Gastrocnemius medialis (tissue), 4 donors: ENCODE data around the gene RAB7A. TPM values are rescaled to one million over a fixed set of nuclear protein-coding genes. Genes with fewer than 3 reads are reported as not detected.

Source experiments
- ATAC-seq, 2 donors: fragments of 150-250 bp; one replicate each; pipeline ENCODE4 v1.9.1; 2016
- DNase-seq, 2 donors: peaks; one replicate each; pipeline ENCODE4 v3.0.0-alpha.2; 2019
- H3K27ac ChIP-seq, 4 donors: fragments of 200-600 bp; sonication (generic); 1 replicate in 1 of 4; 2 replicates in 3 of 4; pipeline ENCODE4 v1.5.1; 2016 to 2018; ENCODE audit warnings: mild to moderate bottlenecking in 2 of 4, moderate library complexity in 1 of 4
- H3K27me3 ChIP-seq, 3 donors: fragments of 200-600 bp; sonication (generic) in 2 of 3; 1 replicate in 1 of 3; 2 replicates in 2 of 3; pipeline versions ENCODE4 v1.5.1 to v1.6.0; 2016 to 2019; ENCODE audit warnings: mild to moderate bottlenecking in 1 of 3, moderate library complexity in 1 of 3
- H3K36me3 ChIP-seq, 2 donors: fragments of 200-600 bp; sonication (generic) in 1 of 2; one replicate each; pipeline ENCODE4 v1.5.1; 2017 to 2018
- H3K4me1 ChIP-seq, 2 donors: fragments of 200-600 bp; sonication (generic) in 1 of 2; one replicate each; pipeline ENCODE4 v1.5.1; 2016 to 2017; ENCODE audit warnings: mild to moderate bottlenecking in 2 of 2
- H3K4me3 ChIP-seq, 4 donors: fragments of 200-600 bp; sonication (generic) in 3 of 4; 1 replicate in 1 of 4; 2 replicates in 3 of 4; pipeline ENCODE4 v1.5.1; 2016 to 2019; ENCODE audit warnings: mild to moderate bottlenecking in 2 of 4
- H3K9me3 ChIP-seq, 3 donors: fragments of 200-600 bp; sonication (generic) in 2 of 3; 1 replicate in 1 of 3; 2 replicates in 2 of 3; pipeline ENCODE4 v1.5.1; 2016 to 2019
- POLR2A ChIP-seq, 2 donors: fragments of 450-650 bp; IDR thresholded peaks; one replicate each; pipeline ENCODE4 v1.6.1; 2017; ENCODE audit warnings: antibody characterized with exemption in 2 of 2, mild to moderate bottlenecking in 2 of 2, moderate library complexity in 2 of 2
- in situ Hi-C, 4 donors: fragments of 200-750 bp; cut with MboI; loops; one replicate each; pipeline versions ENCODE4 v1.15.0 to v1.8.0; 2017; ENCODE audit warnings: low sequenced_read_pairs in 4 of 4
- intact Hi-C: fragments of 100-400 bp; cut with DNase I; formaldehyde crosslinking; loops from one replicate; pipeline ENCODE4 v1.15.1; 2023; ENCODE audit warnings: low total_unique reads
- total RNA-seq, 4 donors: library from RNA; depleted of rRNA; stranded (reverse); fragments of >200 nt; gene quantifications; one replicate each; pipeline versions ENCODE4 v1.1.0 to v1.2.3, GENCODE V29; 2016
- TF ChIP-seq, protein P1 (sequence below), 5 experiments: fragments of 450-650 bp in 3 of 5; fragments of 200-600 bp in 2 of 5; sonication (generic) in 2 of 5; IDR thresholded peaks in 4 of 5; conservative IDR thresholded peaks in 1 of 5; 1 replicate in 4 of 5; 2 replicates in 1 of 5; pipeline ENCODE4 v1.5.1; 2016 to 2019; ENCODE audit warnings: antibody characterized with exemption in 5 of 5, mild to moderate bottlenecking in 3 of 5, moderate library complexity in 3 of 5

RAB7A gene
- total RNA-seq, 4 donors from 2014 or later = 102 to 190 (median 149) TPM

DNA sequence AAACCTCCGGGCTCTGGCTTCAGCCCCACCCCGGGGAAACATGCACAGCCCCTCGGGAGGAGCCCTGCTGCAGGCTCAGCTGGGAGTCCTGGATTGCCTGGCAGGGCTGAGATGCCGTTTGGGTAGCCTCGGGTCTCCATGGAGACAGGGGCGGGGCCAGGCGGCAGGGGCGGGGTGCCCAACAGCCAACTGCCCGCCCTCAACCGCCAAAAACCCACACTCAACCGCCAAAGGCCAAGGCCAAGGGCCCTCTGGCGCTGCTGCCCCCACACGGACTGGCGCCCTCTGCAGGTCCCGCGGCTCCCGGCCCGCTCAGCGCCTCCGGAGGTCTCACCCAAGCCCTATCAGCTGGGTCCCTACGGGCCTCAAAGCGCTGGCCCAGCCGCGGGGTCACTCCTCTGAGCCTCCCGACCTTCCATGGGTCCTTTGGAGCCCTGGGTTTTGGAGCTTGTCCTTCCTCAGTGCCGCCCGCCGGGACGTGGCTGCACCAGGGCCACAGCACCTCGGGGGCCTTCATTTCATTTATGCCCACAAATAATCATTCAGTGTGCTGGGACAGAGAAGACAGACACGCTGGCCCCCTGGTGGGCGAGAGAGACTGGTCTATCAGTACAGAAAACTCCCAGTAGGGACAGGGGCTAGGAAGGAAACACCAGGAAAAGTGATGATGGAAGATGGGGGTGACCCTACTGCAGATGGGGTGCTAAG lies 119.9 kb downstream of the RAB7A start:
- TF ChIP-seq, protein P1, sequence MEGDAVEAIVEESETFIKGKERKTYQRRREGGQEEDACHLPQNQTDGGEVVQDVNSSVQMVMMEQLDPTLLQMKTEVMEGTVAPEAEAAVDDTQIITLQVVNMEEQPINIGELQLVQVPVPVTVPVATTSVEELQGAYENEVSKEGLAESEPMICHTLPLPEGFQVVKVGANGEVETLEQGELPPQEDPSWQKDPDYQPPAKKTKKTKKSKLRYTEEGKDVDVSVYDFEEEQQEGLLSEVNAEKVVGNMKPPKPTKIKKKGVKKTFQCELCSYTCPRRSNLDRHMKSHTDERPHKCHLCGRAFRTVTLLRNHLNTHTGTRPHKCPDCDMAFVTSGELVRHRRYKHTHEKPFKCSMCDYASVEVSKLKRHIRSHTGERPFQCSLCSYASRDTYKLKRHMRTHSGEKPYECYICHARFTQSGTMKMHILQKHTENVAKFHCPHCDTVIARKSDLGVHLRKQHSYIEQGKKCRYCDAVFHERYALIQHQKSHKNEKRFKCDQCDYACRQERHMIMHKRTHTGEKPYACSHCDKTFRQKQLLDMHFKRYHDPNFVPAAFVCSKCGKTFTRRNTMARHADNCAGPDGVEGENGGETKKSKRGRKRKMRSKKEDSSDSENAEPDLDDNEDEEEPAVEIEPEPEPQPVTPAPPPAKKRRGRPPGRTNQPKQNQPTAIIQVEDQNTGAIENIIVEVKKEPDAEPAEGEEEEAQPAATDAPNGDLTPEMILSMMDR (IDR thresholded peaks at IDR 0.05 in 4 of 5, conservative IDR thresholded peaks at IDR 0.05 in 1 of 5) = peak; percentile 60 to 90 (median 86)
- no peak for TF ChIP-seq POLR2A (IDR thresholded peaks at IDR 0.05)
- Histone ChIP-seq H3K27ac (peak overlapping the region; percentile 78 to 90 (median 84)), H3K9me3 (no peaks in the 10 kb centered on the region), H3K36me3 (no peaks in the 10 kb centered on the region), H3K4me1 (peaks cover 7 to 12% of the 10 kb centered on the region in 2 donors), H3K4me3 (peak overlapping the region; percentile 46 to 70 (median 52)), H3K27me3 (no peaks in the 10 kb centered on the region)
- ATAC-seq = peak; percentile 67 to 87
- in situ Hi-C loops = loop anchor here in 1 of 4 donors (10.0 kb wide), 1 partner anchor 161 kb away; no protein-coding TSS in a partner anchor
- peak; percentile 67 to 86 for DNase-seq
- intact Hi-C loops = loop anchor here (1.0 kb wide), 3 partner anchors 61 to 228 kb away; no protein-coding TSS in a partner anchor

DNA sequence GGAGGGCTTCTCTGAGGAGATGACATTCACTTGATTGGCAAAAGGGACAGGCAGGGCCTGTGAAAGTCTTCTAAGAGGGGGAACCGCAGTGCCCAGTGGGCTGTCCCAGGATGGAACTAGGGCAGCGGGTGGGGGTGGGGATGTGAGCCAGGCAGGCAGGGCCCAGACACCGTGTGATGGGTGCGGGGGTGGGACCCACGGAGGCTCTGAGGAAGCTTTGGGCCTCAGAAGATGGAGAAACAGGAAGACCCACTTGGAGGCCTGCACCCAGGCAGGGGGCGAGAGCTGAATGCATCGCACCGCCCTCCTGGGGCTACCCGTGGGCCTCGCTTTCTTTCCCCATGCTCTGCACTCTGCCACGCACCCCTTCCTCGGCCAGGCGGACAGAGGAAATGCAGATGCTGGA lies 120.5 kb downstream of the RAB7A start:
- Histone ChIP-seq H3K4me1 (peaks cover 7 to 12% of the 10 kb centered on the region in 2 donors), H3K27ac (peak overlapping the region; percentile 78 to 90 (median 84)), H3K4me3 (peak overlapping the region in 1 of 4 donors; percentile 50), H3K27me3 (no peaks in the 10 kb centered on the region), H3K9me3 (no peaks in the 10 kb centered on the region), H3K36me3 (no peaks in the 10 kb centered on the region)
- TF ChIP-seq, protein P1 (IDR thresholded peaks at IDR 0.05 in 4 of 5, conservative IDR thresholded peaks at IDR 0.05 in 1 of 5) = no peak
- TF ChIP-seq POLR2A (IDR thresholded peaks at IDR 0.05) = no peak
- peak; percentile 7 for ATAC-seq
- DNase-seq = no peak
- intact Hi-C loops (loop anchor here (1.0 kb wide), 2 partner anchors 61 to 166 kb away; no protein-coding TSS in a partner anchor), in situ Hi-C loops (loop anchor here in 1 of 4 donors (10.0 kb wide), 1 partner anchor 162 kb away; no protein-coding TSS in a partner anchor)

DNA sequence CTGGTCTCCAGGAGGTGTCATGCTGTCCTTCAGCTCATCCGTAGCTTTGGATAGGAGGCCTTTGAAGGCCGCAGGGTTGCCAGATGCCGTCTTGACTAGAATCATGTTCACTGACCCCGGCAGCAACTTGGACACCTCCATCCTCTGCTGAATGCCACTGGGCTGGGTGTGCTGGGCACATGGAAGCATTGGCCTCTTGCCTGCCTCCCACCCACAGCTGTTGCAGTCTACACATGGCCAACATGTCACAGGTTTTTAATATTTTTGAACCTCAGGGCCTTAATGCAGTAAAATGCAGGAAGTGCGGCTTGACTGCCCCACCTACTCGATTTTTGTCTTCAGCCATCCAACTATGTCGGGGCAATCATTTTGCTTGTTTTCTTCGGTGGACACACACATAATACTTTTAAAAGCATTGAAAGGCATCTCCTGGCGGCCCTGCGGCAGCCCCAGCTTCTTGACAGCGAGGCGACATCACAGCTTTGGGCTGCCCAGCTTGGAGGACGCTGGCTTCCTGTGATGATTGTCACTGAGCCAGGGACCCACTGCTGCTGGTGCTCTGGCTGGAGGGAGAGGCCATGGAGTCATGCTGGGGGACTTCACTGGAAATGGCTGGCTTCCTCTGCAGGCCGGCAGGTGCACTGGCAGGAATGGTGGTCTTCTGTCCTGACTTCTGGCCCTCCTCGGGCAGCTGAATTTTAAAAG lies 121.8 kb downstream of the RAB7A start:
- intact Hi-C loops (no loop called here), in situ Hi-C loops (loop anchor here in 1 of 4 donors (10.0 kb wide), 1 partner anchor 163 kb away; no protein-coding TSS in a partner anchor)
- Histone ChIP-seq H3K27me3 (no peaks in the 10 kb centered on the region), H3K4me1 (peaks cover 7 to 12% of the 10 kb centered on the region in 2 donors), H3K4me3 (no peak overlapping the region), H3K36me3 (no peaks in the 10 kb centered on the region), H3K27ac (no peak overlapping the region), H3K9me3 (no peaks in the 10 kb centered on the region)
- DNase-seq = no peak
- no peak for ATAC-seq
- TF ChIP-seq POLR2A (IDR thresholded peaks at IDR 0.05) = no peak
- TF ChIP-seq, protein P1 (IDR thresholded peaks at IDR 0.05 in 4 of 5, conservative IDR thresholded peaks at IDR 0.05 in 1 of 5) = no peak

DNA sequence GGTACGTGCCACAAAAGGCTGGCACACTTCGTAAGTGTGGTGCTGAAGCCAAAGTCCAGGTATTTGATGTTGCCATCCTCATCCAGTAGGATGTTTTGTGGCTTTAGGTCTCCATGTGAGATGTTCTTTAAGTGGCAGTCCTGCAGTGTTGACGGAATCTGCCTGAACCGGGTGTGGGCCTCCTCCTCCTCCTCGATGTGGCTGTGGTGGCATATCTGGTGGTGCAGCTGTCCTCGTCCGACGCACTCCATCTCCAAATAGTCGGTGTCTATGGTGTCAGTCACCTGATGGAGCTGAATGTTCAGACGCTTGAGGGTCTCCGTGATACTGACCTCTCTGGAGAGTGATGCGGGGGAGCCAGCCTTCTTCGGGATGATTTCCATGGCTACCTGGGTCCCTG lies 123.0 kb downstream of the RAB7A start:
- Histone ChIP-seq H3K27me3 (no peaks in the 10 kb centered on the region), H3K4me1 (peaks cover 7 to 12% of the 10 kb centered on the region in 2 donors), H3K4me3 (no peak overlapping the region), H3K36me3 (no peaks in the 10 kb centered on the region), H3K27ac (no peak overlapping the region), H3K9me3 (no peaks in the 10 kb centered on the region)
- in situ Hi-C loops = loop anchor here in 1 of 4 donors (10.0 kb wide), 1 partner anchor 164 kb away; no protein-coding TSS in a partner anchor
- no peak for DNase-seq
- intact Hi-C loops = no loop called here
- no peak for ATAC-seq
- TF ChIP-seq, protein P1 (IDR thresholded peaks at IDR 0.05 in 4 of 5, conservative IDR thresholded peaks at IDR 0.05 in 1 of 5) = no peak
- no peak for TF ChIP-seq POLR2A (IDR thresholded peaks at IDR 0.05)
